Breast epithelium (tissue), 4 donors: ENCODE data around the gene ZNF787. TPM values are rescaled to one million over a fixed set of nuclear protein-coding genes. Genes with fewer than 3 reads are reported as not detected.

ENCODE experiments used
- DNase-seq, 2 donors: peaks; one replicate each; pipeline ENCODE4 v3.0.0-alpha.2; 2019; ENCODE audit warnings: low spot score in 2 of 2
- H3K27ac ChIP-seq, 2 donors: fragments of 200-600 bp; sonication (generic) in 1 of 2; one replicate each; pipeline ENCODE4 v1.5.1; 2016 to 2019; ENCODE audit warnings: mild to moderate bottlenecking in 1 of 2
- H3K27me3 ChIP-seq, 2 donors: fragments of 200-600 bp; sonication (generic) in 1 of 2; one replicate each; pipeline versions ENCODE4 v1.5.1 to v1.6.0; 2017 to 2019; ENCODE audit warnings: control low read depth in 1 of 2, mild to moderate bottlenecking in 1 of 2
- H3K36me3 ChIP-seq: fragments of 200-600 bp; one replicate; pipeline ENCODE4 v1.5.1; 2019
- H3K4me1 ChIP-seq, 2 donors: fragments of 200-600 bp; sonication (generic); one replicate each; pipeline ENCODE4 v1.5.1; 2016 to 2019; ENCODE audit warnings: control low read depth in 1 of 2
- H3K4me3 ChIP-seq, 3 donors: fragments of 200-600 bp; sonication (generic); 1 replicate in 2 of 3; 2 replicates in 1 of 3; pipeline ENCODE4 v1.5.1; 2016 to 2019; ENCODE audit warnings: mild to moderate bottlenecking in 3 of 3, moderate library complexity in 2 of 3
- H3K9me3 ChIP-seq, 2 donors: fragments of 200-600 bp; sonication (generic) in 1 of 2; one replicate each; pipeline ENCODE4 v1.5.1; 2016 to 2019; ENCODE audit warnings: control low read depth in 1 of 2
- CTCF ChIP-seq, 3 donors: fragments of 450-650 bp; IDR thresholded peaks; one replicate each; pipeline ENCODE4 v1.5.1; 2016 to 2017; ENCODE audit warnings: antibody characterized with exemption in 3 of 3, mild to moderate bottlenecking in 3 of 3, moderate library complexity in 3 of 3
- POLR2A ChIP-seq: fragments of 450-650 bp; IDR thresholded peaks from one replicate; pipeline ENCODE4 v1.6.1; 2016; ENCODE audit warnings: antibody characterized with exemption, mild to moderate bottlenecking, moderate library complexity
- POLR2AphosphoS5 ChIP-seq, 3 donors: sonication (generic); formaldehyde crosslinking; IDR thresholded peaks; one replicate each; pipeline ENCODE4 v1.6.1; 2017; ENCODE audit warnings: antibody characterized with exemption in 3 of 3
- intact Hi-C: fragments of 100-400 bp; cut with DNase I; formaldehyde crosslinking; loops from one replicate; pipeline ENCODE4 v1.15.1; 2023; ENCODE audit warnings: low total_unique reads
- total RNA-seq, 3 donors: library from RNA; depleted of rRNA; stranded (reverse); fragments of >200 nt; gene quantifications; one replicate each; pipeline ENCODE4 v1.1.0, GENCODE V29; 2016

Gene ZNF787
- total RNA-seq, 3 donors from 2014 or later = 10.2 to 11.1 (median 10.4) TPM

- TF ChIP-seq POLR2AphosphoS5 (IDR thresholded peaks at IDR 0.05) (no peak), POLR2A (no peak), CTCF (IDR thresholded peaks at IDR 0.05) (no peak)
- intact Hi-C loops = no loop called here
- Histone ChIP-seq H3K27ac (no peak overlapping the region), H3K4me3 (no peak overlapping the region), H3K4me1 (peaks cover 0 to 4% of the 10 kb centered on the region in 2 donors), H3K27me3 (no peaks in the 10 kb centered on the region), H3K36me3 (no peaks in the 10 kb centered on the region), H3K9me3 (no peaks in the 10 kb centered on the region)
- DNase-seq = no peak
Measured at GRCh38 chr19:56088497-56089215, 32.4 kb downstream of the ZNF787 start.

GRCh38 chr19:56087647-56088496, 33.2 kb downstream of the ZNF787 start:
- H3K27me3 ChIP-seq = no peaks in the 10 kb centered on the region
- H3K9me3 ChIP-seq = no peaks in the 10 kb centered on the region
- DNase-seq = no peak
- H3K36me3 ChIP-seq = no peaks in the 10 kb centered on the region
- no peak overlapping the region for H3K4me3 ChIP-seq
- no peak overlapping the region for H3K27ac ChIP-seq
- peaks cover 0 to 4% of the 10 kb centered on the region in 2 donors for H3K4me1 ChIP-seq
- intact Hi-C loops = no loop called here
- TF ChIP-seq POLR2AphosphoS5 (IDR thresholded peaks at IDR 0.05) (no peak), POLR2A (no peak), CTCF (IDR thresholded peaks at IDR 0.05) (no peak)

GRCh38 chr19:56086671-56087430, 34.2 kb downstream of the ZNF787 start:
- TF ChIP-seq POLR2A (no peak), POLR2AphosphoS5 (IDR thresholded peaks at IDR 0.05) (no peak), CTCF (IDR thresholded peaks at IDR 0.05) (no peak)
- Histone ChIP-seq H3K9me3 (no peaks in the 10 kb centered on the region), H3K4me1 (peaks cover 0 to 4% of the 10 kb centered on the region in 2 donors), H3K27ac (no peak overlapping the region), H3K27me3 (no peaks in the 10 kb centered on the region), H3K4me3 (no peak overlapping the region), H3K36me3 (no peaks in the 10 kb centered on the region)
- no peak for DNase-seq
- intact Hi-C loops = no loop called here

- H3K36me3 ChIP-seq = no peaks in the 10 kb centered on the region
- no peak for DNase-seq
- intact Hi-C loops = no loop called here
- H3K27ac ChIP-seq = no peak overlapping the region
- H3K9me3 ChIP-seq = no peaks in the 10 kb centered on the region
- H3K4me3 ChIP-seq = no peak overlapping the region
- H3K4me1 ChIP-seq = peaks cover 4 to 5% of the 10 kb centered on the region in 2 donors
- no peaks in the 10 kb centered on the region for H3K27me3 ChIP-seq
- TF ChIP-seq POLR2A (no peak), POLR2AphosphoS5 (IDR thresholded peaks at IDR 0.05) (no peak), CTCF (IDR thresholded peaks at IDR 0.05) (no peak)
Measured at GRCh38 chr19:56085571-56086275, 35.4 kb downstream of the ZNF787 start.
